Testis (tissue), 2 donors: ENCODE measurements around the gene MEIS2.

Experiments
- POLR2A ChIP-seq: fragments of 450-650 bp; IDR thresholded peaks from one replicate; pipeline ENCODE4 v1.6.1; 2017; ENCODE audit warnings: antibody characterized with exemption, mild to moderate bottlenecking, moderate library complexity
- TF ChIP-seq, protein P1 (sequence below), 3 experiments: fragments of 450-650 bp in 2 of 3; fragments of 200-600 bp in 1 of 3; sonication (generic) in 1 of 3; IDR thresholded peaks; one replicate each; pipeline ENCODE4 v1.5.1; 2016 to 2019; ENCODE audit warnings: antibody characterized with exemption in 3 of 3, mild to moderate bottlenecking in 2 of 3, moderate library complexity in 1 of 3

DNA sequence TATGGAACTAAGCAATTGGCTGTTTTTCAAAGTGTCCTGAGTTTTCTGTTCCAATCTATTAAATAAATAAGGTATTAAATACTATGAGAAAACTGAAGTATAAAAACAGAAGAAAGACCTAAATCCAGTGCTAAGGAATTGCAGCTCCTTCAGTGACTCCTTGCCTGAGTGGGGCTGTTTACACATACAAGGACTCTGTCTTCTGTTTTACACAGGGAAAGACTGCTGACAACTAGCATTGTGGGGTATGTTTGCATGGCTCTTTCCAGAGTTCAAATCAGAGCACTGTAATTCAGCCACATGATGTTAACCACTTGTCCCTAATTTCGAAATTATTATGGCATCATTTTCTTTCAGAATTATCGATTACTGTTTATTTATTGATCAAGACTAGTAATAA lies 31.3 kb upstream of the MEIS2 start:
- TF ChIP-seq POLR2A = no peak
- TF ChIP-seq, protein P1, sequence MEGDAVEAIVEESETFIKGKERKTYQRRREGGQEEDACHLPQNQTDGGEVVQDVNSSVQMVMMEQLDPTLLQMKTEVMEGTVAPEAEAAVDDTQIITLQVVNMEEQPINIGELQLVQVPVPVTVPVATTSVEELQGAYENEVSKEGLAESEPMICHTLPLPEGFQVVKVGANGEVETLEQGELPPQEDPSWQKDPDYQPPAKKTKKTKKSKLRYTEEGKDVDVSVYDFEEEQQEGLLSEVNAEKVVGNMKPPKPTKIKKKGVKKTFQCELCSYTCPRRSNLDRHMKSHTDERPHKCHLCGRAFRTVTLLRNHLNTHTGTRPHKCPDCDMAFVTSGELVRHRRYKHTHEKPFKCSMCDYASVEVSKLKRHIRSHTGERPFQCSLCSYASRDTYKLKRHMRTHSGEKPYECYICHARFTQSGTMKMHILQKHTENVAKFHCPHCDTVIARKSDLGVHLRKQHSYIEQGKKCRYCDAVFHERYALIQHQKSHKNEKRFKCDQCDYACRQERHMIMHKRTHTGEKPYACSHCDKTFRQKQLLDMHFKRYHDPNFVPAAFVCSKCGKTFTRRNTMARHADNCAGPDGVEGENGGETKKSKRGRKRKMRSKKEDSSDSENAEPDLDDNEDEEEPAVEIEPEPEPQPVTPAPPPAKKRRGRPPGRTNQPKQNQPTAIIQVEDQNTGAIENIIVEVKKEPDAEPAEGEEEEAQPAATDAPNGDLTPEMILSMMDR (IDR thresholded peaks at IDR 0.05) = no peak
